GM12878 (cell line): ENCODE results near the gene DEXI. TPM values are rescaled to one million over a fixed set of nuclear protein-coding genes. Genes with fewer than 3 reads are reported as not detected.

Experiments
- CBFB ChIP-seq: IDR thresholded peaks from 2 replicates; pipeline ENCODE4 v1.6.1; 2016; ENCODE audit warnings: antibody characterized with exemption, low read depth
- CHD2 ChIP-seq: IDR thresholded peaks from 2 replicates; pipeline ENCODE4 v1.6.1; 2011; ENCODE audit warnings: low read depth, low read length, improper control_type of control experiment, borderline replicate concordance
- HDGF ChIP-seq: fragments of 450-650 bp; IDR thresholded peaks from 2 replicates; pipeline ENCODE4 v1.6.1; 2016; ENCODE audit warnings: antibody characterized with exemption
- JUND ChIP-seq: IDR thresholded peaks from 2 replicates; pipeline ENCODE4 v1.6.1; 2012; ENCODE audit warnings: low read depth, mild to moderate bottlenecking, low read length, improper control_type of control experiment, moderate library complexity
- MYC ChIP-seq: IDR thresholded peaks from 2 replicates; pipeline ENCODE4 v1.6.1; 2011; ENCODE audit warnings: mild to moderate bottlenecking, low read length, moderate library complexity, inconsistent platforms; ENCODE audit not compliant: insufficient read depth, insufficient replicate concordance, insufficient read length, severe bottlenecking
- POLR2A ChIP-seq: IDR thresholded peaks from 2 replicates; pipeline ENCODE4 v1.6.1; 2011; ENCODE audit warnings: low read depth, mild to moderate bottlenecking, low read length
- SREBF1 ChIP-seq: IDR thresholded peaks from 2 replicates; pipeline ENCODE4 v1.6.1; 2012; ENCODE audit warnings: mild to moderate bottlenecking, low read length
- SUPT20H ChIP-seq: IDR thresholded peaks from 2 replicates; pipeline ENCODE4 v1.6.1; 2011; ENCODE audit warnings: low read depth, mild to moderate bottlenecking, low read length, moderate library complexity, borderline replicate concordance; ENCODE audit not compliant: control insufficient read depth
- ZNF207 ChIP-seq: fragments of 450-650 bp; IDR thresholded peaks from 2 replicates; pipeline ENCODE4 v1.6.1; 2014; ENCODE audit warnings: antibody characterized with exemption, mild to moderate bottlenecking, borderline replicate concordance
- ZNF217 ChIP-seq: fragments of 450-650 bp; IDR thresholded peaks from 2 replicates; pipeline ENCODE4 v1.6.1; 2017; ENCODE audit warnings: antibody characterized with exemption, mild to moderate bottlenecking
- ZNF384 ChIP-seq: IDR thresholded peaks from 2 replicates; pipeline ENCODE4 v1.6.1; 2012; ENCODE audit warnings: low read depth, mild to moderate bottlenecking, low read length, improper control_type of control experiment, borderline replicate concordance
- ZSCAN29 ChIP-seq: fragments of 450-650 bp; IDR thresholded peaks from 2 replicates; pipeline ENCODE4 v1.6.1; 2017; ENCODE audit warnings: mild to moderate bottlenecking, moderate library complexity
- polyA plus RNA-seq, 11 experiments: library from polyadenylated mRNA; depleted of rRNA in 4 of 11; unstranded in 6 of 11; stranded (reverse) in 5 of 11; fragments of >200 nt; fragmentation: Nextera tagmentation in 4 of 11; fragmentation: Illumina TruSeq in 1 of 11; extraction: Ambion mirVana in 4 of 11; extraction: Trizol in 1 of 11; gene quantifications; 1 replicate in 1 of 11; 2 replicates in 10 of 11; pipeline versions ENCODE4 v1.2.1 to v1.2.3, GENCODE V29; 2011 to 2016; ENCODE audit warnings: inconsistent platforms in 2 of 11, missing spikeins in 2 of 11, low read depth in 1 of 11
- total RNA-seq, 4 experiments: library from RNA; depleted of rRNA in 3 of 4; stranded (reverse); fragments of >200 nt in 3 of 4; fragmentation: Illumina TruSeq in 1 of 4; extraction: Trizol in 1 of 4; gene quantifications; 2 replicates each; pipeline versions ENCODE4 v1.2.1 to v1.2.3, GENCODE V29; 2013 to 2021
- TF ChIP-seq, protein P1 (sequence below): IDR thresholded peaks from 2 replicates; pipeline ENCODE4 v1.6.1; 2012; ENCODE audit warnings: mild to moderate bottlenecking, low read depth, low read length
- TF ChIP-seq, protein P2 (sequence below): fragments of 450-650 bp; IDR thresholded peaks from 2 replicates; pipeline ENCODE4 v1.6.1; 2016; ENCODE audit warnings: mild to moderate bottlenecking, moderate library complexity, borderline replicate concordance
- TF ChIP-seq, protein P3 (sequence below): IDR thresholded peaks from 2 replicates; pipeline ENCODE4 v1.6.1; 2012; ENCODE audit warnings: low read length, inconsistent platforms
- TF ChIP-seq, protein P4 (sequence below): IDR thresholded peaks from 2 replicates; pipeline ENCODE4 v1.6.1; 2012; ENCODE audit warnings: improper control_type of control experiment, low read depth, low read length; ENCODE audit not compliant: insufficient replicate concordance

Gene DEXI
- total and polyA plus RNA-seq, 10 of the 15 experiments (the other 5 are each of a cell fraction or from before 2014, with no cell fraction given) = 1.4 to 26.3 (median 18.4) TPM

DNA sequence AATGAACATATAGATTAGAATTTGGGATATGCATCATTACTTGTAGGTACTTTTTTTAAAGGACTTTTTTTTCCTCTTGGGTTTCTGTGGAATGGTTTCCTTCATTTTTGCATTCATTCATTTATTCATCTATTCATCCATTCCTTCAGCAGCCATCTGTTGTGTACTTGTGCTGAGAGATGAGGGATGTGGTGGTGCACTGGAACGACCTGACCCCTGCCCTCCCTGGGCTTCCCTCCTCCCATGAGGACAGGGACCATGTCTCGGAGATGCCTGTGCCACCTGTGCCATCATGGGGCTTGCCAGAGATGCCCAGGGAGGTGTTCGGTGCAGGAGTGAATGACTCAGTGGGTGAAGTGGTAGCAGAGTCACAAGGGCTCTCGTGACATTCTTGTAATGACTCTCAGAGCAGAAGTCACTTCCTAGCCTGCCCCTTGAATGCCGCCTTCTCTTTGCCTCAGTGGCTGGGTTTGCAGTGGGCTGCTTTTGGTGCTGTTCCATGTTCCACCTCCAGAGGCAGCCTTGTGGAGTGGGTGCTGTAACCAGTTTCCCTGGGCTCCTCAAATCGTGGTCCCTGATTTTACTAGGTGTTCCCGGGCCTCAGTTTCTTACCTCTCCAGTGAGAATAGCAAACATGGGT, 46.0 kb upstream of the DEXI start (continued):
- TF ChIP-seq SUPT20H = no peak
- 0 out of 2 replicates have a peak, but pooled peaks have one; percentile 47 for TF ChIP-seq HDGF
- TF ChIP-seq JUND = no peak
- TF ChIP-seq SREBF1 = no peak
- TF ChIP-seq POLR2A = no peak
- no peak for TF ChIP-seq ZNF207
- TF ChIP-seq, protein P1, sequence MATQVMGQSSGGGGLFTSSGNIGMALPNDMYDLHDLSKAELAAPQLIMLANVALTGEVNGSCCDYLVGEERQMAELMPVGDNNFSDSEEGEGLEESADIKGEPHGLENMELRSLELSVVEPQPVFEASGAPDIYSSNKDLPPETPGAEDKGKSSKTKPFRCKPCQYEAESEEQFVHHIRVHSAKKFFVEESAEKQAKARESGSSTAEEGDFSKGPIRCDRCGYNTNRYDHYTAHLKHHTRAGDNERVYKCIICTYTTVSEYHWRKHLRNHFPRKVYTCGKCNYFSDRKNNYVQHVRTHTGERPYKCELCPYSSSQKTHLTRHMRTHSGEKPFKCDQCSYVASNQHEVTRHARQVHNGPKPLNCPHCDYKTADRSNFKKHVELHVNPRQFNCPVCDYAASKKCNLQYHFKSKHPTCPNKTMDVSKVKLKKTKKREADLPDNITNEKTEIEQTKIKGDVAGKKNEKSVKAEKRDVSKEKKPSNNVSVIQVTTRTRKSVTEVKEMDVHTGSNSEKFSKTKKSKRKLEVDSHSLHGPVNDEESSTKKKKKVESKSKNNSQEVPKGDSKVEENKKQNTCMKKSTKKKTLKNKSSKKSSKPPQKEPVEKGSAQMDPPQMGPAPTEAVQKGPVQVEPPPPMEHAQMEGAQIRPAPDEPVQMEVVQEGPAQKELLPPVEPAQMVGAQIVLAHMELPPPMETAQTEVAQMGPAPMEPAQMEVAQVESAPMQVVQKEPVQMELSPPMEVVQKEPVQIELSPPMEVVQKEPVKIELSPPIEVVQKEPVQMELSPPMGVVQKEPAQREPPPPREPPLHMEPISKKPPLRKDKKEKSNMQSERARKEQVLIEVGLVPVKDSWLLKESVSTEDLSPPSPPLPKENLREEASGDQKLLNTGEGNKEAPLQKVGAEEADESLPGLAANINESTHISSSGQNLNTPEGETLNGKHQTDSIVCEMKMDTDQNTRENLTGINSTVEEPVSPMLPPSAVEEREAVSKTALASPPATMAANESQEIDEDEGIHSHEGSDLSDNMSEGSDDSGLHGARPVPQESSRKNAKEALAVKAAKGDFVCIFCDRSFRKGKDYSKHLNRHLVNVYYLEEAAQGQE = no peak
- TF ChIP-seq CHD2 = no peak
- TF ChIP-seq ZSCAN29 = no peak
- TF ChIP-seq MYC = no peak
- TF ChIP-seq, protein P2, sequence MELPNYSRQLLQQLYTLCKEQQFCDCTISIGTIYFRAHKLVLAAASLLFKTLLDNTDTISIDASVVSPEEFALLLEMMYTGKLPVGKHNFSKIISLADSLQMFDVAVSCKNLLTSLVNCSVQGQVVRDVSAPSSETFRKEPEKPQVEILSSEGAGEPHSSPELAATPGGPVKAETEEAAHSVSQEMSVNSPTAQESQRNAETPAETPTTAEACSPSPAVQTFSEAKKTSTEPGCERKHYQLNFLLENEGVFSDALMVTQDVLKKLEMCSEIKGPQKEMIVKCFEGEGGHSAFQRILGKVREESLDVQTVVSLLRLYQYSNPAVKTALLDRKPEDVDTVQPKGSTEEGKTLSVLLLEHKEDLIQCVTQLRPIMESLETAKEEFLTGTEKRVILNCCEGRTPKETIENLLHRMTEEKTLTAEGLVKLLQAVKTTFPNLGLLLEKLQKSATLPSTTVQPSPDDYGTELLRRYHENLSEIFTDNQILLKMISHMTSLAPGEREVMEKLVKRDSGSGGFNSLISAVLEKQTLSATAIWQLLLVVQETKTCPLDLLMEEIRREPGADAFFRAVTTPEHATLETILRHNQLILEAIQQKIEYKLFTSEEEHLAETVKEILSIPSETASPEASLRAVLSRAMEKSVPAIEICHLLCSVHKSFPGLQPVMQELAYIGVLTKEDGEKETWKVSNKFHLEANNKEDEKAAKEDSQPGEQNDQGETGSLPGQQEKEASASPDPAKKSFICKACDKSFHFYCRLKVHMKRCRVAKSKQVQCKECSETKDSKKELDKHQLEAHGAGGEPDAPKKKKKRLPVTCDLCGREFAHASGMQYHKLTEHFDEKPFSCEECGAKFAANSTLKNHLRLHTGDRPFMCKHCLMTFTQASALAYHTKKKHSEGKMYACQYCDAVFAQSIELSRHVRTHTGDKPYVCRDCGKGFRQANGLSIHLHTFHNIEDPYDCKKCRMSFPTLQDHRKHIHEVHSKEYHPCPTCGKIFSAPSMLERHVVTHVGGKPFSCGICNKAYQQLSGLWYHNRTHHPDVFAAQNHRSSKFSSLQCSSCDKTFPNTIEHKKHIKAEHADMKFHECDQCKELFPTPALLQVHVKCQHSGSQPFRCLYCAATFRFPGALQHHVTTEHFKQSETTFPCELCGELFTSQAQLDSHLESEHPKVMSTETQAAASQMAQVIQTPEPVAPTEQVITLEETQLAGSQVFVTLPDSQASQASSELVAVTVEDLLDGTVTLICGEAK = no peak
- TF ChIP-seq CBFB = no peak
- TF ChIP-seq, protein P3, sequence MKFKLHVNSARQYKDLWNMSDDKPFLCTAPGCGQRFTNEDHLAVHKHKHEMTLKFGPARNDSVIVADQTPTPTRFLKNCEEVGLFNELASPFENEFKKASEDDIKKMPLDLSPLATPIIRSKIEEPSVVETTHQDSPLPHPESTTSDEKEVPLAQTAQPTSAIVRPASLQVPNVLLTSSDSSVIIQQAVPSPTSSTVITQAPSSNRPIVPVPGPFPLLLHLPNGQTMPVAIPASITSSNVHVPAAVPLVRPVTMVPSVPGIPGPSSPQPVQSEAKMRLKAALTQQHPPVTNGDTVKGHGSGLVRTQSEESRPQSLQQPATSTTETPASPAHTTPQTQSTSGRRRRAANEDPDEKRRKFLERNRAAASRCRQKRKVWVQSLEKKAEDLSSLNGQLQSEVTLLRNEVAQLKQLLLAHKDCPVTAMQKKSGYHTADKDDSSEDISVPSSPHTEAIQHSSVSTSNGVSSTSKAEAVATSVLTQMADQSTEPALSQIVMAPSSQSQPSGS = peak; percentile 38; the same call in 1 of the 2 replicates
- TF ChIP-seq, protein P4, sequence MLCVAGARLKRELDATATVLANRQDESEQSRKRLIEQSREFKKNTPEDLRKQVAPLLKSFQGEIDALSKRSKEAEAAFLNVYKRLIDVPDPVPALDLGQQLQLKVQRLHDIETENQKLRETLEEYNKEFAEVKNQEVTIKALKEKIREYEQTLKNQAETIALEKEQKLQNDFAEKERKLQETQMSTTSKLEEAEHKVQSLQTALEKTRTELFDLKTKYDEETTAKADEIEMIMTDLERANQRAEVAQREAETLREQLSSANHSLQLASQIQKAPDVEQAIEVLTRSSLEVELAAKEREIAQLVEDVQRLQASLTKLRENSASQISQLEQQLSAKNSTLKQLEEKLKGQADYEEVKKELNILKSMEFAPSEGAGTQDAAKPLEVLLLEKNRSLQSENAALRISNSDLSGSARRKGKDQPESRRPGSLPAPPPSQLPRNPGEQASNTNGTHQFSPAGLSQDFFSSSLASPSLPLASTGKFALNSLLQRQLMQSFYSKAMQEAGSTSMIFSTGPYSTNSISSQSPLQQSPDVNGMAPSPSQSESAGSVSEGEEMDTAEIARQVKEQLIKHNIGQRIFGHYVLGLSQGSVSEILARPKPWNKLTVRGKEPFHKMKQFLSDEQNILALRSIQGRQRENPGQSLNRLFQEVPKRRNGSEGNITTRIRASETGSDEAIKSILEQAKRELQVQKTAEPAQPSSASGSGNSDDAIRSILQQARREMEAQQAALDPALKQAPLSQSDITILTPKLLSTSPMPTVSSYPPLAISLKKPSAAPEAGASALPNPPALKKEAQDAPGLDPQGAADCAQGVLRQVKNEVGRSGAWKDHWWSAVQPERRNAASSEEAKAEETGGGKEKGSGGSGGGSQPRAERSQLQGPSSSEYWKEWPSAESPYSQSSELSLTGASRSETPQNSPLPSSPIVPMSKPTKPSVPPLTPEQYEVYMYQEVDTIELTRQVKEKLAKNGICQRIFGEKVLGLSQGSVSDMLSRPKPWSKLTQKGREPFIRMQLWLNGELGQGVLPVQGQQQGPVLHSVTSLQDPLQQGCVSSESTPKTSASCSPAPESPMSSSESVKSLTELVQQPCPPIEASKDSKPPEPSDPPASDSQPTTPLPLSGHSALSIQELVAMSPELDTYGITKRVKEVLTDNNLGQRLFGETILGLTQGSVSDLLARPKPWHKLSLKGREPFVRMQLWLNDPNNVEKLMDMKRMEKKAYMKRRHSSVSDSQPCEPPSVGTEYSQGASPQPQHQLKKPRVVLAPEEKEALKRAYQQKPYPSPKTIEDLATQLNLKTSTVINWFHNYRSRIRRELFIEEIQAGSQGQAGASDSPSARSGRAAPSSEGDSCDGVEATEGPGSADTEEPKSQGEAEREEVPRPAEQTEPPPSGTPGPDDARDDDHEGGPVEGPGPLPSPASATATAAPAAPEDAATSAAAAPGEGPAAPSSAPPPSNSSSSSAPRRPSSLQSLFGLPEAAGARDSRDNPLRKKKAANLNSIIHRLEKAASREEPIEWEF = no peak
- no peak for TF ChIP-seq ZNF217
- no peak for TF ChIP-seq ZNF384
